ENCODE data around the gene PIP5K1B.

DNA sequence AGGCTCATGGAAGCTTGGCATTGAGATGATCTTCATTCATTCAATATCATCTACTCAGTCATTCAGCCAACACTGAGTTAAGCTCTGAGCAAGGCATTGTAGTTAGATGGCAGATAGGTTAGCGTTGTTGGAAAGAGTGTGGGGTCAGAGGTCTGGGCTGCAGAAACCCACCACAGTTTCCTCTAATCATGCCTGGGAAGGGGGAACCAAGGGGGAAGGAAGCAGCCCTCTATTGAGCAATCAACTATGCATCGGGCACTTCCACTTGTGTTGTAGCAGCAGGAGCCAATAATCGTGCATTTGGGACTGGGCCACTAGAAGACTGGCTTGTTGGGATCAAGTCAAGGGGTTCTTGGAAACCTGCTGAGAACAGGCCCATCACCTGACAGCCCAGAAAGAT, 139.1 kb downstream of the PIP5K1B start:
- TF ChIP-seq, protein P1, sequence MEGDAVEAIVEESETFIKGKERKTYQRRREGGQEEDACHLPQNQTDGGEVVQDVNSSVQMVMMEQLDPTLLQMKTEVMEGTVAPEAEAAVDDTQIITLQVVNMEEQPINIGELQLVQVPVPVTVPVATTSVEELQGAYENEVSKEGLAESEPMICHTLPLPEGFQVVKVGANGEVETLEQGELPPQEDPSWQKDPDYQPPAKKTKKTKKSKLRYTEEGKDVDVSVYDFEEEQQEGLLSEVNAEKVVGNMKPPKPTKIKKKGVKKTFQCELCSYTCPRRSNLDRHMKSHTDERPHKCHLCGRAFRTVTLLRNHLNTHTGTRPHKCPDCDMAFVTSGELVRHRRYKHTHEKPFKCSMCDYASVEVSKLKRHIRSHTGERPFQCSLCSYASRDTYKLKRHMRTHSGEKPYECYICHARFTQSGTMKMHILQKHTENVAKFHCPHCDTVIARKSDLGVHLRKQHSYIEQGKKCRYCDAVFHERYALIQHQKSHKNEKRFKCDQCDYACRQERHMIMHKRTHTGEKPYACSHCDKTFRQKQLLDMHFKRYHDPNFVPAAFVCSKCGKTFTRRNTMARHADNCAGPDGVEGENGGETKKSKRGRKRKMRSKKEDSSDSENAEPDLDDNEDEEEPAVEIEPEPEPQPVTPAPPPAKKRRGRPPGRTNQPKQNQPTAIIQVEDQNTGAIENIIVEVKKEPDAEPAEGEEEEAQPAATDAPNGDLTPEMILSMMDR (IDR thresholded peaks at IDR 0.05), result no peak
- TF ChIP-seq POLR2AphosphoS5 (IDR thresholded peaks at IDR 0.05), result no peak

Data from sigmoid colon (tissue), 4 donors.